Epidermal melanocyte (primary cell): ENCODE measurements around the gene HK1.

ENCODE experiments used
- DNase-seq: peaks from one replicate; pipeline ENCODE4 v3.0.0; 2011; ENCODE audit warnings: low spot score; ENCODE audit not compliant: insufficient read length

Gene HK1

DNA sequence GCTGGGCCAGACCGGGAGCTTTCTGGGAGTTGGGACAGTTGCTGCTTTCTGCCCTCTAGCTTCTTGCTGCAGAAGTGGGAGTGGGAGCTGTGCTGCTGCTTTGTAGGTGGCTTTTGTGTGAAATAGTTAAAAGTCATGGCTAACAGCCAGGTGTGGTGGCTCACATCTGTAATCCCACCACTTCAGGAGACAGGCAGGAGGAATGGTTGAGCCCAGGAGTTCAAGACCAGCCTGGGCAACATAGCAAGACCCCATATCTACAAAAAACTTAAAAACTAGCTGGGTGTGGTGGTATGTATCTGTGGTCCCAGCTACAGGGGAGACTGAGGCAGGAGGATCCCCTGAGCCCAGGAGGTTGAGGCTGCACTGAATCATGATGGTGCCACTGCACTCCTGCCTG is 124.8 kb downstream of the HK1 start:
- DNase-seq: no peak

DNA sequence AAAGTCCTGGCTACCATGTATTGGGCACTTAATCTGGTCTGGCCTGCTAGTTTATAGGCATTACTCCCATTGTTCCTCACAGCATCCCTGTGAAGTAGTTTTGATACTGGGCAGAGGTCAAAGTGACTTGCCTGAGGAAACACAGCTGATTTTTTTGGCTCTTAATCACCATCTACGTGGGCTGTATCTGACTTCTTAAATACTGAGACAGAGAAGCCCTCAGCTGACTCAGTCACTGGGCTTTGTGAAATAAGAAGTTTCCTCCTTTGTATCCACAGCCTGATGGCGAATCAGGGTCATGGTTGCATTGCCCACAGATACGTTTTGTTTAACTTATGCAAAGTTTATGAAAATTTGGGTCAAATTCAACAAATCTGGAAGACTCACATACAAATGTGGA is 125.2 kb downstream of the HK1 start:
- DNase-seq: no peak

DNA sequence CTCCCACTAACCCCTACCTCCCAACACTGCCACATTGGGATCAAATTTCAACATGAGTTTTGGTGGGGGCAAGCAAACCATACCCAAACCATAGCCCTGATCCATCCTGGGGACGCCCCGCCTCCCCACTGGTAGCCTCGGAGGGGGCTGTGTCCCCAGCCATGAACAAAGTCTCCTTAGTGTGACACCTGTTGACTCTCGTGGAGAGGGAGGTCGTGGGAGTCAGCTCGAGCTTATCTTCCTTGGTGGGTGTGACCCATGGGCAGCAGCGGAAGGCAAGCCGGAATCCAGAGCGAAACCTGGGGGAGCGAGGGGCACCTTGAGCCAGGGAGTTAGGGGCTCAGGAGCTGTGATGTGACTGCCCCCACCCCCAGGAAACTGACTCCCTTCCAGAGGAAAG is 126.5 kb downstream of the HK1 start:
- DNase-seq: no peak

DNA sequence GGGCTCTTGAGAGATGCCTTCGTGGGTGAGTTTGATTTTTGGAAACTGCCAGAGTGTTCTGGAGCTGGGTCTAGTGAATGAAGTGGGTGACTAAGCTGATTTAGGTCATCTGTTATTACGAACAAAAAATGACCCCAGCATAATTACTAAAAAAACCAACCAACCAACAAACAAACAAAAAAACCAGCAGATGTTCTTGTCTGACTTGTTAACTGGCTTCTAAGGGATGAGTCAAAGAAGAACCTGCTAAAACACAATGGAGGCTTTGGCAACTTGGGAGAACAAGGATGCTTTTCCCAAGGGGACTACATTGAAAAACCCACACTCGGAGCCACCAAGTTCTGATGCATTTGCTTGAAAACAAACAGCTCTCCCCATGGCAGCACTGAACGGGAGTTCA is 126.9 kb downstream of the HK1 start:
- no peak for DNase-seq

DNA sequence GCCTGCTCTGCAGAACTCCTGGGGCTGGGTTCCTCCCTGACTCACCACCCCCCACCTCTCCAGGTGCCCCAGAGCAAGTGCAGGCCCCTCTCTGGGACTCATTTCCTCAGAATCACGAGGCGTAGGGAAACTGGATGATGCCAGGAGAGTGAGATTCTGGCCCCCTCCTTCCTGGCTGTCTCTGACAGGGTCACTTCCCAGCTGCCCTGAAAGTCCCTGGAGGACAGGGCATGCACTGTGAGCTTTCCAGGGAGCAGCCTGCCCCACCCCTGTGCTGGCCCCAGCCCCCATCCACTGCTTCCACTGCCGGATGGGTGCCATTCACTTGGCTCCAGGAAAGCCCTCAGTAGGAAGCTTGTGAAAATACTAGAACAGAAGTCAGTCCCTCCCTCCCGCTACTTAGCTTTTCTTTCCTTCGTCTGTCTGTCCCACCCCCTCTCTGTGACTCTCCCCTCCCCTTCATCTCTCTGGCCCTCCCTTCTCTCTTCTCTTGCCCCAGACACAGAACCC is 128.1 kb downstream of the HK1 start:
- no peak for DNase-seq

DNA sequence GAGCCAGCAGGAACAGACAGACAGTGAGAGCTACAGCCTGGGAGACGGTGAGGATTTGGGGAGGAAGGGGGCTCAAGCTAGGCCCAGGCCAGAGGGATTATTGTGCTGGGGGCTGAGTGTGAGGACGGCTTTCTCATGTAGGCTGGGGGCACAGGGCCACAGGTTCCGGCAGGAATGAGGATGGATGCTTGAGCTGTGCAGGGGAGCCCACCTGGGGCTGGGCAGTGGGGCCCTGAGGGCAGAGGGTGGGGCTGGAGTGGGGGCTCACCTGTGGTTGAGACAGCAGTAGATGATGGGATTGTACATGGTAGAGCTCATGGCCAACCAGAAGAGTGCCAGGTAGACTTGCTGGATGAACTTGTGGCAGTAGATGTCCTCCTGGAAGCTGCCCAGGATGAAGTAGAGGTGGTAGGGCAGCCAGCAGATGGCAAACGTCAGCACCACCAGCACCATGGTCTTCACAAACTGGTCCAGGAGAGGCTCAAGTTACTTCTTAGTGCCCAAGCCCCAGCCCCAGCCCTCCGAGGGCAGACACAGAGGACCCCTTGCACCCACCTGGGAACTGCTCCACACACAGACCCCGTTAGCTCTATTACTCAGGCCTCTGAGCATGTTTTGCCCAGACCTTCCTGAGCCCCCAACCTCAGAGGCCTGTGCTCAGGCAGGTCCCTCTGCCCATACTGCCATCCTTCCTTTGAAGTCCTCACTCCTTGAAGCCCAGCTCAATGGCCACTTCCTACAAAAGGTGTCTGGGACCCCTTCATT is 128.7 kb downstream of the HK1 start:
- DNase-seq: no peak

DNA sequence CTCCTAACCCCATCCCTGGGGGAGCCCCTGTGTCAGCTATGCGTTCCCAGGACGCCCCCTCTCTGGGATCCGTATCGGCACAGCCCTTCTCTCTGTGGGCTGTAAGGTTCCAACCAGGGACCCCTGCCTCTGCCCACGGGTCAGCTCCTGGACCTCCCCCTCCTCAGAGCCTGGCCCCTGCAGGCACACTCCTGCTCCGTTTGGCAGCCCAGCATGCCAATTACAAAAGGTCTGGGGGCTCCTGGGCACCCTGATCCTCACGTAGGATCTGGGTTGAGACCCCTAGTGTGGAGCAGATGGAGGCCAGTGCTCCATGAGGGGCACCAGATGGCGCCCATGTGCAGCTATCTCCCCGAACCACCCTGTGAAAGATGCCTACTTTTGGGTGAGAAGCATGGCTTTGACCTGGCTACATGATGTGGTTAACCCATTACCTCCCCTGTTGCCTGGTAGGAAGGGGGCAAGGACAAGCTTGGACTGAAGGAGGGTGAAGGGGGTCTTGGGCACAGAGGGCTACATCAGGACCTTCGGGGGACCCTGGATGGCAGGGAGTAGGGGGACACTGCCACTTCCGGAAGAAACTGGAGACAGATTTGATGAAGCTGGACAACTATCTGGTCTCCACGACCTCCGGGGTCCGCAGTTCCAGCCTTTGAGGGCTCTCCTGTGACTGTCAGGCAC is 129.5 kb downstream of the HK1 start:
- no peak for DNase-seq

DNA sequence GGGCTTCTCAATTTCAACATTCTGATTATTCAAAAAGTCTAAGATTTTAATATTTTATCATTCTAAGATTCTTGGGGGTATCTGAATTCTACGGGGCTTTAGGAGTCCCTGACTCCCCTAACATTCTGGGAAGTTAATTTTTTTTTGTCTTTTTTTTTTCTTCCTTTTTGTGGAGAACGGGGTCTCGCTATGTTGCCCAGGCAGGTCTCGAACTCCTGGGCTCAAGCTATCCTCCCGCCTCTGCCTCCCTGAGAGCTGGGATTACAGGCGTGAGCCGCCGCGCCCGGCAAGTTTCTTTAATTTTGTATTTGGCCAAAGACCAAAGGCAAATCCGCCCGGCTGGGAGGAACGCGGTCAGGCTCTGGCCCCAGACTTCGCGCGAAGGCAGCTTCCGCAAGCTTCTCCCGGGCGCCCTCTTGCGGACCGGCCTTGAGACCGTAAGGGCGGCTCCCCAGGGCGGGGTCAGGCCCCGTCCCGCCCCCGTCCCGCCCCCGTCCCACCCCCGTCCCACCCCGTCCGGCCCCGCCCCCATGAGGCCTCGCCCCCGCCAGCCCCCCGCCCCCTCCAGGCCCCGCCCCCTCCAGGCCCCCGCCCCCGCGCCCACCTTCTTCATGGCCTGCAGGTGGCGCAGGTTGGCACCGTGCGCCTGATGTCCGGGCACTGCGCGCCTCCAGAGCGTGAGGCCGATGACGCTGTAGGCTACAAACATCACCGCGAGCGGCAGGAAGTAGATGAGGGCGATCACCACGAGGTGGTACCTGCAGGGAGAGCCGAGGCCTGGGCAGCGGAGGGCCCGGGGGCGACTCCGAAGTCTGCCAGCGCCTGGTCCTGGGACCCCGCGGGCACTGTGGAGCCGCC is 130.3 kb downstream of the HK1 start:
- DNase-seq: peak; percentile 93

DNA sequence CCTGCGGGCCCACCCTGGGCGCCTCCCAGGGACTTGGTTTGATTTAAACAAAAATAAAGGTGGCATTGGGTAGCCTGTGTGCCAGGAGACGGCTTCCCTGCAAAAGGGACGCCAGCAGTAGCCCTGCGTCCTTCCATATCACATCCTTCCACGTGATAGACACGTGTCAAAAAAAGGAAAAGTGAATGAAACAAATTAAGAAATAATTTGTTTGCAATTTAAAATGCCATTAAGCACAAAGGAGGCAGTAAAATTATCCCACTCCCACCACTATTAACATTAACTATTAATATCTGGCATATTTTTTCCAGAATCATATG is 130.8 kb downstream of the HK1 start:
- DNase-seq: no peak

DNA sequence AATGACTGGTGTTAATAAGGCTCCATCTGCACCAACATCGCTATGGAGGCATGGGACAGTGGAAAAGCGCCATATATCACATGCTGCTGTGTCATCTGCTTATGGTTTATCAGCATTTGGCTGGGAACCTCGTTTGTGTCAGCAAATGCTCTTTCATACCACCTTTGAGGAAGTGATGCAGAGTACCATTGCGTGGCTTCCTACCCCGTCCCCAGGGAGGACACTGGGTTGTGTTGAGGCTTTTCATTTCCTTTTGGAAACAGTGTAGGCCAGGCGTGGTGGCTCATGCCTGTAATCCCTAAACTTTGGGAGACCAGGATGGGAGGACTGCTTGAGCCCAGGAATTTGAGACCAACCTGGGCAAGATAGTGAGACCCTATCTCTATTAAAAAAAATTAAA is 131.7 kb downstream of the HK1 start:
- no peak for DNase-seq

DNA sequence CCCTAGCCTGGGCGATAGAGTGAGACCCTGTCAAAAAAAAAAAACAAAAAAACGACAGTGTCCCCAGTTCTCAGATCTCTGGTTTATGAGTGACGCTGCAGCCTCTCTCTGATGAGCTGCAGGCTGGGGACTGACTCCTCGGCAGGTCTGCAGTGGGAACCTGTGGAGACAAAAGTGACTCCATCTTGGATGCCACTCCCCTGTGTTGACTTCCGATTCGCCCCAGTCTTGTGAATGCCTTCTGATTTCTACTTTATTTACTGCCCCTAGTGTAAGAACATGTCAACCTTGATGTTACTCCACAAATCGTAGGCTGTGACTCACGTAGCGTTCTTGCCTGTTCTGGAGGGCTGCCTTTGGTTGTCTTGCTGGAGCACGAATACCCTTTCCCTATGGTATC is 132.2 kb downstream of the HK1 start:
- DNase-seq: no peak

DNA sequence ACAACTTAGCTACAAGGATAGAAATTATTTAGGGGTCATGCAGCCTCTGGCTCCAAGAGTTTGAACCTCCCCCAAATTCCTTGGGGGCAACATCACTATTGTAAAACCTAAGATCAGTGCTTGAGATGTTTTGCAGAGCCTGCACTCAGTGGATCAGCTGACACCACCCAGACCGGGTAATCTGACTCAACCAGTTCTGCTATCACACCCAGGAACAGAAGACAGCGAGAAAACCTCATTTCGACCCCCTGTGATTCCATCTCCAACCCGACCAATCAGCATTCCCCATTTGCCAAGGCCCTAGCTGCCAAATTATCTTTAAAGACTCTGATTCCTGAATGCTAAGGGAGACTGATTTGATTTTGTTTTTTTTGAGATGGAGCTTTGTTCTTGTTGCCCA is 133.2 kb downstream of the HK1 start:
- no peak for DNase-seq

DNA sequence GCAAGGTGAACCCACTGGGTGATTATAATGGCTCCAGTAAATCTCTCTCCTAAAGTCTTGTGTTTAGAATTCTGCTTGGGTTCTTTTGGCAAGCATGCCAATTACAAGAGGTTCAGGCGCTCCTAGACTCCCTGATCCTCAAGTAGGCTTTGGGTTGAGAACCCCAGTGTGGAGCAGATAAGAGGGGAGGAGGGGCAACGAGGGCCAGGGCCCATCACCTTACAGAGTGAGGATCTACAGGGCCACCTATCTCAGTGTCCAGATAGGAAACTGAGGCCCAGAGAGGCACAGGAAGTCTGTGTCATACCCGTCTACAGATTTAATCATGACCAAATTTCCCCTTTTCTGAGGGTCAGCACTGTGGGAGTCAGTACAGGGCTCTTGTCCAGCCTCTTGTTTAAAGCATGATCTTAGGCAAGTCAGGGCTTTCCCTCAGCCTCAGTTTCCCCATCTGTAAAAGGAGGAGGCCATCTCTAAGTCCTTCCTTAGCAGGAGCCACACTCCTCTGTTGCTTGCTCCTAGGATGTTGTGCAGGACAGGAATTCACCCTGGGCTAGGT is 134.0 kb downstream of the HK1 start:
- no peak for DNase-seq

DNA sequence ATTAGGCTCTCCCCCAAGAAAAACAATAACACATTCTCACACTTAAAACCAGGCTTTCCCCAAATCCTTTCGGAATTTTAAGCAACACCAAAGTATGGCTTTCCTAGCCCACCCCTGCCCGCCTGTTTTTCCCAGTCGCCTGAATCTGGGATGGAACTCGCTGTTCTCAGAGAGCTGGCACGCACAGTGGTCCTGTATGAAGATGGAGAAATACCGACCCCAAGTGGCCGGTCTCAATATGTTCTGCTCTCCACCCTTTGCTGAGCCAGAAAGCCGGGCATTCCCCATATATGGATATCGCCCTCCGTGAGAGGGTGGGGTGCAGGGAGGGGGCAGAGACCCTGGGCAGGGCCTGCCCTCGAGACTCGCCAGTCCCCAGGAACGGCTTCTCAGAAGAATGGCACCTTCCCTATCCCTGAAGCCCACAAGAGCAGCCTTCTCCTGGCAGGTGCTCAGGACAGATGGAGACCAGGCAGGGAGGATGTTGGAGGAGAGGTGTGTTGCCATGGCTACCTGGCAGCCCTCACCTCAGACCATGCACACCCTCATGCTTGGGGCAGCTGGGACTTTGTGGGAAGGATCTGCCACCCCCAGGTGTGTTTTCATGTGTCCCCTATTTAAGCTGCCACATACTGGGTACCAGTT is 135.0 kb downstream of the HK1 start:
- DNase-seq: peak; percentile 51

DNA sequence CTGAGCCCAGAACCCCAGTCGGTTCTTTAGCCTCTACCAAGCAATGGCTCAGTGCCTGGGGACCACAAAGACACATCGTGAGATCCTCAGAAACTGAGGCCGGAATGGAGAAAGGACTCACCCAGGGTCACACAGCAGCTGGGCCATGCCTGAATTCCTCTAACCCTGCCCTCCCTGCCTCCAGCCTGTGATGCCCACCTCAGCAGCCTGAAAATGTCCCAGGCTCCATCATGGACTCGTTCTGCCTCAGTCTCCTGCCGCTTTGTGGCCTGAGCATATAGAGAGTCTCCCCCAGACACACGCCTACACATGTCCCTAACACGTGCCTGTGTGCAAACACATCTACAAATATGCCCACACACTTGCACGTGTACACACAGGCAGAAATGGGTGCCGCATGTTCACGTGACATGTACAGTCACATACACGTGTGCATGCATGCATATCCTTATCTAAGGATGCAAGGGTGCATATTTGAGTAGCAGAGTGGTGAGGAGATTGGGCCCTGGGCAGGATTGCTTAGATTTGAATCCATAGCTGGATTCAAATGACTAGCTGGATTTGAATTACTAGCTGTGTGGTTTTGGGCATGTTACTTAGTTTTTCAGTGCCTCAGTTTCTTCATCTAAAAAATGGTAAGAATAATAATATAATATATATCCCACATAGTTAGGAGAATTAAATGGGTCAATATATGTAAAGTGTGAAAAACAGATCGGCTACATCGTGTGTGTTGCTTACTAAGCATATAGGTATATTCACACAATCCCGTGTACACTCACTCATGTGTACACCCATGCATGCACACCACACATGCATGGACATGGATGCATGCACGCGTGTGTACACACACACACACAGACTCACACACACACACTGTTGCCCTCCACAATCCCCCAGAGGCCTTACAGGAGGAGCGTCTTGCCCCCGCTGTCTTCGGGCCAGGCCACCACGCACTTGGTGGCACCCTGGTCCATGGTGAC is 136.0 kb downstream of the HK1 start:
- no peak for DNase-seq

DNA sequence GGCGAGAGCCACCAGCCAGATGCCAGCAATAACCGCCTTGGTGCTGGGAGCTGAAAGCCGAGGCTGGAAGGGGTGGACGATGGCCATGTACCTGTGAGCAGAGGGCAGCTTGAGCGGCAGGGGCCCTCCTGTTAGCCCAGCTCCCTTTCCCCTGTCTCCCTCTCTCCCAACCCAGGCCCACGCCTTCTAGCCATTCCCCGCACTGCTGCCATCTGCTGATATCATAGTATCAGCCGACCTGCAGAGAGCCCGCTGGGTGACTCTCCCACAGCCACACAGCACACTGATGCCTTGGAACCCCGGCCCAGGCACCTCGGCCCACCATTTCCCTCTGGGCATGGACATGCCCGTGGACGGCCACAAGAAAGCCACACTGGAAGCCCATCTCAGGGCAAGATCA is 136.8 kb downstream of the HK1 start:
- no peak for DNase-seq

DNA sequence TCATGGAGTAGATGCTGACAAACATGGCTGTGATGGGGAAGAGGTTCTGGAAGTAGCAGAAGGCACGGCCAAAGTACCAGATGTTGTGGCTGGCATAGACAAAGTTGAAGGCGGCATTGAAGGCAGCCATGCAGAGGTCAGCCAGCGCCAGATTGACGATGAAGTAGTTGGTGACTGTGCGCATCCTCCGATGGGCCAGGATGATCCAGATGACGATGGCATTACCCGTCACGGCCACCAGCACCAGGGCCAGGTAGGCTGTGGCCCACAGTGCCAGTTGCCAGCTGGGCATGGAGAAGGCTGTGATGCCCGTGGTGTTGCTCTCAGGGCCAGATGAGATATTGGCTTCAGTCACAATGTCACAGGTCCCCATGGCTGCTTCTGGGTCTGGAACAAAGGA is 137.7 kb downstream of the HK1 start:
- DNase-seq: no peak

DNA sequence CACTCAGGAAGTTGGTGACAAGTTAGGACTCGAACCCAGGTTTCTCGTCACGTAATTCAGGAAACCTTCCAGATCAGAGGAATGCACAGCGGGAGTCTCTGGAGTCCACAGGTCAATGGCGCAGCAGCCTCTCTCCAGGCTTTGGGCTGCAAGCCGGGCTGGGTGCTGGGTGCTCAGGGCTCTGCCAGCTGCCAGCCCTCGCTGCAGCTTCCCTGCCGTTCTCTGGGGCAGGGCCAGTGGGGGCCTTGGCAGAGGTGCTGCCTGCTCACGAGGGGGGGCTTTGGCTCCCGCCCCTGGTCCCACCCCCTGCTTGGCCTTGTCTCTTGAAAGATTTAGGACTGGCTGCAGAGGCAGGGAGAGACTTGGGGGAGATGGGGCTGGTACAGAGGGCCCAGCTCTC is 138.4 kb downstream of the HK1 start, which contains the start of gene TACR2:
TACR2 (minus strand) TSS at position 224 of the 400 bp plus-strand sequence. CDS start 595 bp downstream, outside the sequence.
- no peak for DNase-seq

DNA sequence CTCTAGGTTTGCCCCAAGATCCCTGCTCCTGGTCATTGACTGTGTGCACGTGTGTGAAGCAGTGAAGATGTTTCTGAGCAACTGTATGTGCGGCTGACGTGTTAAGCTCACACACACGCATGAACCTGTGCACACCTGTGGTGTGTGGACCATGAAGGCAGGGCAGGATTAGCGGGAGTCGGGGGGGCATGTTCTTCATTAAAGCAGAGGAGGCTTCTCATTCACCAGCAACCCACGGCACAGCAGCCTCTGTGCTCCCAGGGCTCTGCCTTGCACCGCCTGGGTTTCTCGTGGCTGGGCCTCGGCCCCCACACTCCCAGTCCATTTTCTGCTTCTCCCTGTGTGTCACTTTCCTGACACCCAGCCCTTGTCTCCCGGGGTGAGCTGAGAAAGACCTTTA is 139.2 kb downstream of the HK1 start:
- no peak for DNase-seq
